Stimulated activated CD8-positive, alpha-beta memory T cell treated with anti-CD3 and anti-CD28 coated beads, Interleukin-4, amount 100 ng/mL, for 48 hours (primary cell): ENCODE data around the gene ARHGAP26.

ENCODE experiments used
- DNase-seq: peaks from one replicate; pipeline ENCODE4 v3.0.0-alpha.2; 2020

ARHGAP26 gene

GRCh38 chr5:142816531-142817430 is 46.6 kb downstream of the ARHGAP26 start:
- DNase-seq, result peak; percentile 41

- DNase-seq, result no peak
These were observed 47.8 kb downstream of the ARHGAP26 start for GRCh38 chr5:142817949-142818431.

GRCh38 chr5:142819292-142819691 is 49.1 kb downstream of the ARHGAP26 start:
- DNase-seq, result no peak

- DNase-seq, result no peak
These were observed 49.6 kb downstream of the ARHGAP26 start for GRCh38 chr5:142819825-142820224.

- no peak for DNase-seq
These were observed 50.3 kb downstream of the ARHGAP26 start for GRCh38 chr5:142820447-142820846.

- DNase-seq, result no peak
These were observed 51.0 kb downstream of the ARHGAP26 start for GRCh38 chr5:142821034-142821732.

GRCh38 chr5:142821733-142822487 is 51.7 kb downstream of the ARHGAP26 start:
- DNase-seq, result no peak

- DNase-seq, result no peak
These were observed 52.9 kb downstream of the ARHGAP26 start for GRCh38 chr5:142823126-142823525.

- DNase-seq, result no peak
These were observed 53.6 kb downstream of the ARHGAP26 start for GRCh38 chr5:142823806-142824205.

GRCh38 chr5:142824391-142824790 is 54.2 kb downstream of the ARHGAP26 start:
- DNase-seq, result no peak

GRCh38 chr5:142825378-142826089 is 55.4 kb downstream of the ARHGAP26 start:
- no peak for DNase-seq

- DNase-seq, result no peak
These were observed 55.9 kb downstream of the ARHGAP26 start for GRCh38 chr5:142826093-142826492.

GRCh38 chr5:142826741-142827492 is 56.7 kb downstream of the ARHGAP26 start:
- peak; percentile 58 for DNase-seq

- DNase-seq, result no peak
These were observed 57.9 kb downstream of the ARHGAP26 start for GRCh38 chr5:142827934-142828576.

- no peak for DNase-seq
These were observed 58.8 kb downstream of the ARHGAP26 start for GRCh38 chr5:142828797-142829535.

GRCh38 chr5:142829801-142830220 is 59.6 kb downstream of the ARHGAP26 start:
- no peak for DNase-seq

GRCh38 chr5:142830241-142831008 is 60.2 kb downstream of the ARHGAP26 start:
- DNase-seq, result no peak

- DNase-seq, result no peak
These were observed 60.8 kb downstream of the ARHGAP26 start for GRCh38 chr5:142831009-142831383.

GRCh38 chr5:142832263-142832662 is 62.1 kb downstream of the ARHGAP26 start:
- no peak for DNase-seq
